ENCODE results near the gene SERTAD3. TPM values are rescaled to one million over a fixed set of nuclear protein-coding genes. Genes with fewer than 3 reads are reported as not detected.

The SERTAD3 gene
- total RNA-seq, 1 experiment from 2014 or later = 52.2 TPM

GRCh38 chr19:40397568-40397906, 46.6 kb downstream of the SERTAD3 start:
- no peaks in the 10 kb centered on the region for H3K36me3 ChIP-seq (ENCODE audit: control insufficient read depth, insufficient read depth, low read length)
- Mint-ChIP-seq H3K9me3 (ENCODE audit: unreplicated experiment) (no peaks in the 10 kb centered on the region), H3K27ac (ENCODE audit: unreplicated experiment) (no peak overlapping the region), H3K4me3 (ENCODE audit: unreplicated experiment) (no peak overlapping the region), H3K27me3 (ENCODE audit: insufficient read depth, unreplicated experiment) (no peaks in the 10 kb centered on the region), H3K4me1 (ENCODE audit: low read depth, unreplicated experiment) (peaks cover 14% of the 10 kb centered on the region), H3K36me3 (ENCODE audit: insufficient read depth, unreplicated experiment) (no peaks in the 10 kb centered on the region)
- no peak for DNase-seq
- no peaks in the 10 kb centered on the region for H3K9me3 ChIP-seq
- no peak overlapping the region for H3K4me3 ChIP-seq (ENCODE audit: low read depth, low read length)
- H3K27me3 ChIP-seq (replicated peaks; ENCODE audit: control insufficient read depth, insufficient read depth, low read length) = no peaks in the 10 kb centered on the region
- TF ChIP-seq CTCF (IDR thresholded peaks at IDR 0.05; ENCODE audit: insufficient read depth in 1 of 2, low read depth in 1 of 2, low read length in 1 of 2, severe bottlenecking in 1 of 2, unreplicated experiment in 1 of 2) = no peak
- intact Hi-C loops (cut with micrococcal nuclease; ENCODE audit: unreplicated experiment) = no loop called here
- POLR2A ChIA-PET = no interaction called here
- CTCF ChIA-PET = no interaction called here
- peaks cover 13% of the 10 kb centered on the region for H3K4me1 ChIP-seq
- BruUV-seq (replicated peaks) = no TSS peak

- DNase-seq = no peak
- Histone ChIP-seq H3K27me3 (replicated peaks; ENCODE audit: control insufficient read depth, insufficient read depth, low read length) (no peaks in the 10 kb centered on the region), H3K36me3 (ENCODE audit: control insufficient read depth, insufficient read depth, low read length) (no peaks in the 10 kb centered on the region), H3K4me1 (peaks cover 15% of the 10 kb centered on the region), H3K4me3 (ENCODE audit: low read depth, low read length) (no peak overlapping the region), H3K9me3 (no peaks in the 10 kb centered on the region)
- Mint-ChIP-seq H3K4me3 (ENCODE audit: unreplicated experiment) (no peak overlapping the region), H3K36me3 (ENCODE audit: insufficient read depth, unreplicated experiment) (no peaks in the 10 kb centered on the region), H3K27me3 (ENCODE audit: insufficient read depth, unreplicated experiment) (no peaks in the 10 kb centered on the region), H3K4me1 (ENCODE audit: low read depth, unreplicated experiment) (peaks cover 19% of the 10 kb centered on the region), H3K9me3 (ENCODE audit: unreplicated experiment) (no peaks in the 10 kb centered on the region), H3K27ac (ENCODE audit: unreplicated experiment) (no peak overlapping the region)
- no peak for TF ChIP-seq CTCF (IDR thresholded peaks at IDR 0.05; ENCODE audit: insufficient read depth in 1 of 2, low read depth in 1 of 2, low read length in 1 of 2, severe bottlenecking in 1 of 2, unreplicated experiment in 1 of 2)
- CTCF ChIA-PET = interaction anchor here (0.7 to 1.6 kb wide), 2 partner anchors 11 to 24 kb away, joined by 3 to 4 read pairs; no protein-coding TSS in a partner anchor
- BruUV-seq (replicated peaks) = no TSS peak
- POLR2A ChIA-PET = no interaction called here
- intact Hi-C loops (cut with micrococcal nuclease; ENCODE audit: unreplicated experiment) = no loop called here
Observed at GRCh38 chr19:40396886-40397567, 47.1 kb downstream of the SERTAD3 start.

- Mint-ChIP-seq H3K4me3 (ENCODE audit: unreplicated experiment) (no peak overlapping the region), H3K4me1 (ENCODE audit: low read depth, unreplicated experiment) (peaks cover 19% of the 10 kb centered on the region), H3K9me3 (ENCODE audit: unreplicated experiment) (no peaks in the 10 kb centered on the region), H3K27me3 (ENCODE audit: insufficient read depth, unreplicated experiment) (no peaks in the 10 kb centered on the region), H3K27ac (ENCODE audit: unreplicated experiment) (no peak overlapping the region), H3K36me3 (ENCODE audit: insufficient read depth, unreplicated experiment) (no peaks in the 10 kb centered on the region)
- no peak for DNase-seq
- Histone ChIP-seq H3K4me3 (ENCODE audit: low read depth, low read length) (no peak overlapping the region), H3K4me1 (peaks cover 15% of the 10 kb centered on the region), H3K36me3 (ENCODE audit: control insufficient read depth, insufficient read depth, low read length) (no peaks in the 10 kb centered on the region), H3K9me3 (no peaks in the 10 kb centered on the region), H3K27me3 (replicated peaks; ENCODE audit: control insufficient read depth, insufficient read depth, low read length) (no peaks in the 10 kb centered on the region)
- BruUV-seq (replicated peaks) = no TSS peak
- ChIA-PET CTCF (interaction anchor here (1.6 kb wide), 1 partner anchor 25 kb away, joined by 4 read pairs; no protein-coding TSS in a partner anchor), POLR2A (no interaction called here)
- intact Hi-C loops (cut with micrococcal nuclease; ENCODE audit: unreplicated experiment) = no loop called here
- TF ChIP-seq CTCF (IDR thresholded peaks at IDR 0.05; ENCODE audit: insufficient read depth in 1 of 2, low read depth in 1 of 2, low read length in 1 of 2, severe bottlenecking in 1 of 2, unreplicated experiment in 1 of 2) = no peak
Observed at GRCh38 chr19:40395956-40396355, 48.2 kb downstream of the SERTAD3 start.
